Right lung (tissue), 5 donors: ENCODE measurements around the gene PPME1. TPM values are rescaled to one million over a fixed set of nuclear protein-coding genes. Genes with fewer than 3 reads are reported as not detected.

Experiments used
- DNase-seq, 2 donors: peaks; one replicate each; pipeline ENCODE4 v3.0.0-alpha.2; 2013
- polyA plus RNA-seq, 5 donors: library from polyadenylated mRNA; unstranded; fragments of 120-200 nt; gene quantifications; one replicate each; pipeline versions ENCODE4 v1.2.1 to v1.2.3, GENCODE V29; 2013; ENCODE audit warnings: inconsistent platforms in 1 of 5, low replicate concordance in 1 of 5; ENCODE audit not compliant: insufficient read length in 5 of 5, insufficient read depth in 1 of 5

PPME1 gene
- polyA plus RNA-seq, 5 donors = 39.9 to 47.4 (median 45.9) TPM

DNA sequence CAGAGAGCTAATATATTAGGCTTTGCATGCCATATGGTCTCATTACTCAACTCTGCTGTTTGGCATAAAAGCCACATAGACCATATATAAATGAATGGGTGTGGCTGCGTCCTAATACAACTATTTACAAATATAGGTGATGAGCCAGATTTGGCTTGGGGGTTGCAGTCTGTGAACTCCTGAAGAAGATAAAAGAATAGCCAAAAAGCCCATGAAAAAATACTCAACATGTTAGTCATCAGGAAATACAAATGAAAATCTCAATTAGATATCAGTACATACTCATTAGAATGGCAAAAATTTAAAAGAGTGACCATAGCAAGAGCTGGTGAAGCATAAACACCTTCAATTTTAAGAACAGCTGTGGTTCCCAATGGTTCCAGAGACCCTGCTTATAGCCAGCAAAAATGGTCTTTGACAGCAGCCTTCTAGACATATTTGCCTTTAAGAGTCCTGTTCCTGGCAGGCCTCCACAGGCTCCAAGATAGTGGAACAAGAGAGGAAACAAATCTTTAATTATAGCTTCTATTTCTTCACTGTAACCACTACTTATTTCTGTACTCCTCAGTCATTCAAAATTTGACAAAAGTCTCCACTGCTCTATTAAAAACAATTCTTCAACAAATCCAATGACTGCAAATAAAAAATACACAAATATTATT lies 16.3 kb upstream of the PPME1 start:
- DNase-seq = no peak

DNA sequence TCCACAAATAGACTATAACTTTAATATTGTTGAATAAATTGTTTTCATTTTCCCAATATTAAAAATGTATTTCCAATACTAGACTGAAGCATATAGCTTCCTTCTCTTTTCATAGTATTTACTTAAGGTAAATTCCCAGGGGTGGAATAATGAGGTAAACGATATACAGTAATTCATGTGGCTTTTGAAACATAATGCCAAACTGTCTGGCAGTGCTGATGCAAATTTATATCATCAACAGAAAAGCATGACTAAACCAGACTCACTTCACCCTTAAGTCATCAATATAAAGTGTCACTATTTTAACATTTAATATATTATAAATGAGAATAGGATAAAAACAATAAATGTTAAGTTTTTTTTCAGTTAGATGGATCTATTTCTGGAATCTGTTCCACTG lies 13.9 kb upstream of the PPME1 start:
- no peak for DNase-seq

GRCh38 chr11:74159642-74160041 lies 11.4 kb upstream of the PPME1 start:
- DNase-seq = no peak

GRCh38 chr11:74162681-74163467 lies 8.2 kb upstream of the PPME1 start:
- DNase-seq = no peak

DNA sequence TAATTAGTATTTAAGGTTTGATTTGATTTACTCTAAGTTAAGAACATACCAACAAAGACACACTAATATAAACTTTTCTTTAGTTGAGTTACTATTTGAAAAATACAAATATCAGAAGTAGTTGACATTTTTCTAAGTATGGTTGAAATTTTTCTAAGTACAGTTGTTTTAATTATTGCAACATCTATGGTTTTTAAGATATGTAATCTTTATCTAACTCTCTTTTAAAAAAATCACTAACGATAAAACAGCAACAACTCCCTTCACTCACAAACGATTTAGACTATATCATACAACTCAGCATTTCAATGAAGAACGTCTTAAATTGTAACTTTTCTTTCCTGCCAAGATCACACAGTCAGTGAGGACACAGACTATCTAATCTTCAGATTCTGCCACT lies 2.3 kb upstream of the PPME1 start:
- DNase-seq = no peak

DNA sequence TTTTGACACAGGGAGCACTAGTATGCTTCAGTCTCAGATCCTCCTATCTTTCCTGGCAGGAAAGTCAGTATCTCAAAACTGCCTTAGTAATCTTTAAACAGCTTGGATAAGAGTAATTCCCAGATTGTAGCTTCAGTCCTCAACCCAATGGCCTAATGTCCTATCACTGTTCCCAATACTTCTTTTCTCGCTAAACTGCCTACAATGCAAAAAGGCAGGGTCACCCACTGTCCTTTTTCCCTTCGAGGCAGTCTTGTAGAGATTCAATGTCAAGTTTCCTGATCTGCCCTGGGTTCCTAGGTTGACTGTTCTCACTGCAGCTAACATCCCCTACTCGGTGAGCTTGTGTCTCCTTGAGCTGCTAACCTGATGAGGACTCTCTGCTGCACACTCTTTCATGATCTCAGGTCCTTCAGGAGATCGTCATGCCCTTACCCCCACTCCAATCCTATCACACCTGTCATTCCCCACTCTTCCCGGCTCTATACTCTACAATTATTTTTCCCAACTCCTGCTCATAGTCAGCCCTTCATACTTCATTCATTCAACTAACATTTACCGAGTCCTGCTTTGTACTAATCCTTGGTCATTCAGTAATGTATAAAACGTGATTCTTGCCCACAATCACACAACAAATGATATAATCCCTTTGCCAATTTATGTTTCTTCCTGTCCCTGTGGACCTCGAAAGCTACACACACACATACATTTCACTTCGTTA lies 1.2 kb upstream of the PPME1 start:
- DNase-seq = peak in 1 of 2 donors; percentile 0

- DNase-seq = no peak
Observed at GRCh38 chr11:74171630-74171968, 510 bp downstream of the PPME1 start.

DNA sequence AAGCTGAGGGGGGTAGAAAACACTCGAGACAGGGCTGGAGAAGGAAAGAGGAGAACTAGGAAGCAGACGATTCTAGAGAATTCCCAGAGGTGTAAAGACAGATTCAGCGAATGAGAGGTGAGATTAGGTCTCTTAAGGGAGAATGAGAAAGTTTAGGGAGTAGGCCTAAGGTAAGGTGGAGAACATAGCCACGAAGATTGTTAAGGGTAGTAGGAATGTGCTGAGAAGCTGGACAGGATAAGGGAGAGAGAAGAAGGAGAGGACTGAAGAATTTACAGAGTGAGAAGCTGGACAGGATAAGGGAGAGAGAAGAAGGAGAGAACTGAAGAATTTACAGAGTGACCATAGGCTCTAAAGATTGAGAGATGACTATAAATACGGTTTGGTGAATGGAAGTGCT lies 908 bp downstream of the PPME1 start:
- DNase-seq = peak in 1 of 2 donors; percentile 4

DNA sequence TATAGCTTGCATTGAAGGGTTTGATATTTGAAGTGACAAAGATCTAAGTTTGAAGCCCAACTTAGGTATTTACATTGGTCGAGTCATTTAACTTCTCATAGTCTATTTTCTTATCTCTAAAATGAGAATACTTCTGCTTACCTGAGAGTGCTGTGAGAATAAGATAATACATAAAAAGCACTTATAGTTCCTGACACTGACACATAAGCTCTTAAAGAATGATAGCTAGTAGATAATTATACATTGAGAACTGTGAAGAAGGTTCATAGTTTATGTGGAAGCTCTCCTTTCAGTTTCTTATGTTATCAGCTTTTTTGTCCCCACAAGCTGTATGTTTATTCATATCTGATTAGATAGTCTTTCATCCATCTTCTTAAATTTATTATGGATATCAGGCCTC lies 4.8 kb downstream of the PPME1 start:
- DNase-seq = no peak

- DNase-seq = no peak
Observed at GRCh38 chr11:74179234-74180052, 8.4 kb downstream of the PPME1 start.

DNA sequence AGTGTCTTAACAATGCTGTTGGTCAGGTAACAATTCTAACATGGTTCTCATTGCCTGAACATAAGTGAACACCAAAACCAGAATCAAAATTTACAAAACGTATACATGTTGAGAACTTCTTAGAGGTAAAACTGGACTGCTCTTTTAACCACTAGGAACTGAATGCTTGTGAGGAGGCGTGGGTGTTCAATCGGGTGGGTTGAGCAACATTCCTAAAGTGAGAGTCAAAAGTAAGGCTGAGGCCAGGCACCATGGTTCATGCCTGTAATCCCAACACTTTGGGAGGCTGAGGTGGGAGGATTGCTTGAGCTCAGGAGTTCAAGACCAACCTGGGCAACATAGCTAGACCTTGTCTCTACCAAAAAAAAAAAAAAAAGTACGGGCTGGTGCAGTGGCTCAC lies 11.5 kb downstream of the PPME1 start:
- DNase-seq = no peak

DNA sequence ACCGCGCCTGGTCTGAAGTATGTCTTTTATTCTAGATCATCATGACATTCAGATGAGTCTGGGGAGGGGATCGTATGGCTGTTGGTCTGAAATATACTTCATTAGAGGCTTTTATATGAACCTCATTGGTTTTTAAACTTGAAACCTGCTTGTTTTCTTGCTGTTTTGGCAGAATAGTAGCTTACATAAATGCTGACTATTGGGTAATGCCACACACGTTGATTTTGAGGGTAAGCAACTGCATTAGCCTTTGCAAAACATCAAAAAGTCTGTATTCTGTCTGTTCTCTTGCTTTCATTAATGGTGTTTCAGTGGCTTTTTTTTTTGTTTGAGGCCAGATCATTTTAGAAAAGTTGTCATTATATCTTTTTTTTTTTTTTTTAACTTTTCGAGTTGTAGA lies 14.2 kb downstream of the PPME1 start:
- DNase-seq = no peak

- DNase-seq = no peak
Observed at GRCh38 chr11:74185695-74186094, 14.6 kb downstream of the PPME1 start.

GRCh38 chr11:74195828-74196227 lies 24.7 kb downstream of the PPME1 start:
- no peak for DNase-seq

- DNase-seq = no peak
Observed at GRCh38 chr11:74196781-74197486, 25.8 kb downstream of the PPME1 start.

GRCh38 chr11:74203966-74204365 lies 32.9 kb downstream of the PPME1 start:
- DNase-seq = no peak

- DNase-seq = no peak
Observed at GRCh38 chr11:74204701-74205100, 33.6 kb downstream of the PPME1 start.

DNA sequence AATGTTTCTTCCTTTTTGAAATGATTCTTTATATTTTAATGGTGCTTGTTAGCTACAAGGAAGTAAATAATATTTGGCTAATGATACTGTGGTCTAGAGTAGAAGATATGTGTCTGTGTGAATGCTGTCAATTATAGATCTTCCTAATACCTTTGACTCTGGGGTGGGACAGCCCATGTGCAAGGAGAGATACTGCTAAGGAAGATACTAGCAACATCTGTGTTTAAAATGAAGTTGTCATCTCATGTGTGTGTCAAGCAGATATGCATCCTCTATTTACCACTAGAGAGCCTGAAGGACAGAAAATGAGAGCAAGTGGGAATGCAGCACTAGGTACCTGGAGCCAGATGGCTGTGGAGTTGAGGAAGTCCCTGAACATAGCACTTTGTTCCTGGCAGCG lies 34.1 kb downstream of the PPME1 start:
- no peak for DNase-seq

GRCh38 chr11:74206746-74207145 lies 35.7 kb downstream of the PPME1 start:
- no peak for DNase-seq

DNA sequence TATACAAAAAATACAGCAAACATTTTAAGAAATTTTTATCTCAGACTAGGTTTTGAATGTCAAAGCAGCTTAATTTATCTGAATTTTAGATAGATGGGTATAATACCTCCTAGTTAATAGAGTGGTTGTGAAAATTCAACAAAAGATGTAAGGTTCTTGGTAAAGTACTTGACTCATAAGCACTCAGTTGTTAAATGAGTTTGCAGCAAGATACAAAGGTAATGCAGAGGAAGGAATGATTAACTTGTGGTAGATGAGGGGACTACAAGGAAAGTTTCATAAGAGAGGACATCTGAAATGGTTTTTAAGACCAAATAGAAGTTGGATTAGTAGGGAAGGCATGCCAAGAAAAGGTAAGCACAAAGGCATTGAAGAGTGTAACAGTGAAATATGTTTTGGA lies 37.4 kb downstream of the PPME1 start:
- no peak for DNase-seq

DNA sequence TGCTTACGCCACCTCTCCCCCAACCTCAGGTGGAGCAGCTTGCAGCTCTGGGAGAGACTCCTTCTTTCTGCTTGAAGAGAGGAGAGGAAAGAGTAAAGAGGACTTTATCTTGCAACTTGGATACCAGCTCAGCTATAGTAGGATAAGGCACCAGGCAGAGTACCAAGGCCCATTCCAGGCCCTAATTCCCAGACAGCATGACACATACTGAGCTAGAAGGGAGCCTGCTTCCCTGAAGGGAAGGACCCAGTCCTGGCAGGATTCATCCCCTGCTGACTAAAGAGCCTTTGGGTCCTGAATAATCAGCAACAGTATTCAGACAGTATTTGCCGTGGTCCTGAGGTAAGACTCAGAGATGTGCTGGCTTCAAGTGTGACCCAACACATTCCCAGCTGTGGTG lies 41.4 kb downstream of the PPME1 start:
- no peak for DNase-seq

DNA sequence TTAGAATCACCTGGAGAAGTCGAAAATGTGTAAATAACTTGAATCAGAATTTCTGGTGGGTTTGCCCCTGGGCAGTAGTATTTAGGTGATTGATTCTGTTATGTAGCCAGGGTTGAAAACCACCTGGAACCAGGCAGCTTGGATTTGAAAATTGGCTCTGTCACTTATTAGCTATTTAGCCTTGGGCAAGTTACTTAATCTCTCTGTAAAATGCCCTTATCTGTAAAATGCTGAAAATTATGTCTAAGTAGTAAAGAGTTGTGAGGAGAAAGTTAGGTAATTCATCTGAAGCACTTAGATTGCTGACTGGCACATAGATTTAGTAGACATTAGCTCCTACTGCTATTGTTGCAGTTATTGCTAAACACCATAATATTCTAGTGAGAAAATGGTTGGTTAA lies 49.3 kb downstream of the PPME1 start:
- no peak for DNase-seq
